Adipocyte (in vitro differentiated cells): Measurements from ENCODE around the gene PTPRH.

Experiments used
- DNase-seq: peaks from one replicate; pipeline ENCODE4 v3.0.0-alpha.2; 2015; ENCODE audit warnings: low read depth
- H3K27me3 ChIP-seq: replicated peaks from 2 replicates; pipeline ENCODE4 v1.7.0; 2013; ENCODE audit warnings: mild to moderate bottlenecking, low read length, moderate library complexity; ENCODE audit not compliant: control insufficient read depth, insufficient read depth
- H3K36me3 ChIP-seq: 2 replicates; pipeline ENCODE4 v1.7.0; 2013; ENCODE audit warnings: low read length, mild to moderate bottlenecking, moderate library complexity; ENCODE audit not compliant: control insufficient read depth, insufficient read depth, severe bottlenecking
- H3K4me1 ChIP-seq: 2 replicates; pipeline ENCODE4 v1.7.0; 2013; ENCODE audit warnings: mild to moderate bottlenecking, low read length, moderate library complexity; ENCODE audit not compliant: control insufficient read depth, insufficient read depth
- H3K4me3 ChIP-seq: 2 replicates; pipeline ENCODE4 v1.7.0; 2013; ENCODE audit warnings: mild to moderate bottlenecking, low read length, moderate library complexity
- H3K9ac ChIP-seq: 2 replicates; pipeline ENCODE4 v1.7.0; 2013; ENCODE audit warnings: mild to moderate bottlenecking, low read length, moderate library complexity
- H3K9me3 ChIP-seq: 2 replicates; pipeline ENCODE4 v1.7.0; 2013; ENCODE audit warnings: mild to moderate bottlenecking, low read length, moderate library complexity; ENCODE audit not compliant: control insufficient read depth

The PTPRH gene

GRCh38 chr19:55131421-55131820, 77.9 kb downstream of the PTPRH start:
- Histone ChIP-seq H3K4me3 (no peak overlapping the region), H3K4me1 (no peaks in the 10 kb centered on the region), H3K27me3 (peaks cover 23% of the 10 kb centered on the region), H3K9me3 (no peaks in the 10 kb centered on the region), H3K36me3 (no peaks in the 10 kb centered on the region), H3K9ac (no peak overlapping the region)
- no peak for DNase-seq
